PC-3 (cell line): ENCODE data around the gene NRBF2.

Experiments used
- CTCF ChIP-seq: fragments of 300-600 bp; sonication (generic); conservative IDR thresholded peaks from 2 replicates; pipeline ENCODE4 v1.5.1; 2017; ENCODE audit warnings: antibody characterized with exemption, low read depth, mild to moderate bottlenecking, low read length
- EZH2 ChIP-seq: fragments of 300-600 bp; sonication (generic); IDR thresholded peaks from one replicate; pipeline ENCODE4 v1.6.1; 2017; ENCODE audit warnings: antibody characterized with exemption, mild to moderate bottlenecking, low read length; ENCODE audit not compliant: unreplicated experiment
- EZH2phosphoT487 ChIP-seq: fragments of 300-600 bp; sonication (generic); IDR thresholded peaks from 2 replicates; pipeline ENCODE4 v1.6.1; 2018; ENCODE audit warnings: mild to moderate bottlenecking, antibody characterized with exemption, low read length, borderline replicate concordance

- TF ChIP-seq CTCF (no peak), EZH2 (no peak), EZH2phosphoT487 (no peak)
Measured at GRCh38 chr10:63114031-63114814, 18.9 kb upstream of the NRBF2 start.
